ENCODE data around the gene HOXA9. TPM values are rescaled to one million over a fixed set of nuclear protein-coding genes. Genes with fewer than 3 reads are reported as not detected.

HOXA9 gene
- total RNA-seq, 2 experiments from 2014 or later: not detected

GRCh38 chr7:27175626-27176523 is 10.5 kb upstream of the HOXA9 start:
- ChIA-PET POLR2A (no interaction called here), CTCF (interaction anchor here (1.6 to 1.8 kb wide), 2 partner anchors 14 to 20 kb away, joined by 3 to 8 read pairs; no protein-coding TSS in a partner anchor)
- H3K27me3 Mint-ChIP-seq: peaks cover 63% of the 10 kb centered on the region
- DNase-seq: no peak
- H3K36me3 Mint-ChIP-seq (ENCODE audit: low read depth): no peaks in the 10 kb centered on the region
- no peaks in the 10 kb centered on the region for H3K9me3 Mint-ChIP-seq
- H3K4me3 Mint-ChIP-seq: no peak overlapping the region
- H3K4me1 Mint-ChIP-seq: peaks cover 11% of the 10 kb centered on the region
- H3K27ac Mint-ChIP-seq: no peak overlapping the region

- POLR2A ChIA-PET: no interaction called here
- no peaks in the 10 kb centered on the region for H3K9me3 Mint-ChIP-seq
- H3K4me3 Mint-ChIP-seq: peak overlapping the region; percentile 32
- peaks cover 11% of the 10 kb centered on the region for H3K4me1 Mint-ChIP-seq
- H3K27me3 Mint-ChIP-seq: peaks cover 67% of the 10 kb centered on the region
- H3K27ac Mint-ChIP-seq: no peak overlapping the region
- CTCF ChIA-PET: no interaction called here
- DNase-seq: no peak
- no peaks in the 10 kb centered on the region for H3K36me3 Mint-ChIP-seq (ENCODE audit: low read depth)
Observed at GRCh38 chr7:27174874-27175625, 9.7 kb upstream of the HOXA9 start.

GRCh38 chr7:27173956-27174873 is 8.9 kb upstream of the HOXA9 start, which contains the start of gene HOXA10:
TSS of gene HOXA10 (minus strand) at chr7:27174320. CDS start at chr7:27174306, 14 bp downstream.
- ChIA-PET CTCF (no interaction called here), POLR2A (interaction anchor here (1.4 kb wide), 1 partner anchor 13 kb away, joined by 4 read pairs; no protein-coding TSS in a partner anchor)
- no peak for DNase-seq
- H3K4me3 Mint-ChIP-seq: peak within 1 kb of the TSS; percentile 32
- no peaks in the 10 kb centered on the region for H3K36me3 Mint-ChIP-seq (ENCODE audit: low read depth)
- peaks cover 64% of the 10 kb centered on the region for H3K27me3 Mint-ChIP-seq
- H3K9me3 Mint-ChIP-seq: no peaks in the 10 kb centered on the region
- H3K27ac Mint-ChIP-seq: no peak within 1 kb of the TSS
- H3K4me1 Mint-ChIP-seq: peaks cover 9% of the 10 kb centered on the region

- Mint-ChIP-seq H3K27me3 (peaks cover 64% of the 10 kb centered on the region), H3K36me3 (ENCODE audit: low read depth) (no peaks in the 10 kb centered on the region), H3K4me3 (no peak overlapping the region), H3K27ac (no peak overlapping the region), H3K4me1 (peaks cover 10% of the 10 kb centered on the region), H3K9me3 (no peaks in the 10 kb centered on the region)
- DNase-seq: no peak
- ChIA-PET CTCF (interaction anchor here (0.9 kb wide), 1 partner anchor 11 kb away, joined by 3 read pairs; no protein-coding TSS in a partner anchor), POLR2A (interaction anchor here (1.4 kb wide), 1 partner anchor 14 kb away, joined by 4 read pairs; no protein-coding TSS in a partner anchor)
Observed at GRCh38 chr7:27173511-27173955, 8.2 kb upstream of the HOXA9 start.

GRCh38 chr7:27172823-27173510 is 7.6 kb upstream of the HOXA9 start:
- no peak for DNase-seq
- Mint-ChIP-seq H3K36me3 (ENCODE audit: low read depth) (no peaks in the 10 kb centered on the region), H3K27me3 (peaks cover 64% of the 10 kb centered on the region), H3K4me3 (no peak overlapping the region), H3K9me3 (no peaks in the 10 kb centered on the region), H3K27ac (no peak overlapping the region), H3K4me1 (peaks cover 11% of the 10 kb centered on the region)
- CTCF ChIA-PET: interaction anchor here (0.6 to 0.9 kb wide), 2 partner anchors 11 to 83 kb away, joined by 3 to 5 read pairs; no protein-coding TSS in a partner anchor
- POLR2A ChIA-PET: interaction anchor here (1.4 to 1.6 kb wide), 2 partner anchors 14 to 24 kb away, joined by 4 to 5 read pairs; no protein-coding TSS in a partner anchor

- no peaks in the 10 kb centered on the region for H3K36me3 Mint-ChIP-seq (ENCODE audit: low read depth)
- no peak overlapping the region for H3K4me3 Mint-ChIP-seq
- no peak for DNase-seq
- ChIA-PET CTCF (interaction anchor here (2.2 kb wide), 1 partner anchor 11 kb away, joined by 6 read pairs; no protein-coding TSS in a partner anchor), POLR2A (interaction anchor here (1.0 to 1.6 kb wide), 3 partner anchors 14 to 23 kb away, joined by 3 to 5 read pairs (median 4); no protein-coding TSS in a partner anchor)
- H3K4me1 Mint-ChIP-seq: peaks cover 11% of the 10 kb centered on the region
- H3K9me3 Mint-ChIP-seq: no peaks in the 10 kb centered on the region
- H3K27ac Mint-ChIP-seq: peak overlapping the region; percentile 58
- peaks cover 64% of the 10 kb centered on the region for H3K27me3 Mint-ChIP-seq
Observed at GRCh38 chr7:27172315-27172774, 7.0 kb upstream of the HOXA9 start.

- H3K27me3 Mint-ChIP-seq: peaks cover 69% of the 10 kb centered on the region
- peak overlapping the region; percentile 58 for H3K27ac Mint-ChIP-seq
- peaks cover 13% of the 10 kb centered on the region for H3K4me1 Mint-ChIP-seq
- no peak for DNase-seq
- no peaks in the 10 kb centered on the region for H3K9me3 Mint-ChIP-seq
- no peaks in the 10 kb centered on the region for H3K36me3 Mint-ChIP-seq (ENCODE audit: low read depth)
- no peak overlapping the region for H3K4me3 Mint-ChIP-seq
- CTCF ChIA-PET: interaction anchor here (2.2 kb wide), 1 partner anchor 11 kb away, joined by 6 read pairs; no protein-coding TSS in a partner anchor
- POLR2A ChIA-PET: interaction anchor here (1.0 to 1.6 kb wide), 2 partner anchors 15 to 22 kb away, joined by 3 to 5 read pairs; no protein-coding TSS in a partner anchor
Observed at GRCh38 chr7:27171637-27172314, 6.4 kb upstream of the HOXA9 start.

- peaks cover 13% of the 10 kb centered on the region for H3K4me1 Mint-ChIP-seq
- ChIA-PET CTCF (interaction anchor here (2.2 kb wide), 1 partner anchor 10 kb away, joined by 6 read pairs; no protein-coding TSS in a partner anchor), POLR2A (interaction anchor here (1.0 kb wide), 1 partner anchor 15 kb away, joined by 3 read pairs; no protein-coding TSS in a partner anchor)
- no peaks in the 10 kb centered on the region for H3K9me3 Mint-ChIP-seq
- no peak for DNase-seq
- H3K27ac Mint-ChIP-seq: no peak overlapping the region
- no peaks in the 10 kb centered on the region for H3K36me3 Mint-ChIP-seq (ENCODE audit: low read depth)
- no peak overlapping the region for H3K4me3 Mint-ChIP-seq
- peaks cover 69% of the 10 kb centered on the region for H3K27me3 Mint-ChIP-seq
Observed at GRCh38 chr7:27171325-27171636, 5.9 kb upstream of the HOXA9 start.

- peaks cover 13% of the 10 kb centered on the region for H3K4me1 Mint-ChIP-seq
- H3K27ac Mint-ChIP-seq: no peak overlapping the region
- H3K4me3 Mint-ChIP-seq: no peak overlapping the region
- DNase-seq: no peak
- H3K36me3 Mint-ChIP-seq (ENCODE audit: low read depth): no peaks in the 10 kb centered on the region
- peaks cover 73% of the 10 kb centered on the region for H3K27me3 Mint-ChIP-seq
- no peaks in the 10 kb centered on the region for H3K9me3 Mint-ChIP-seq
- ChIA-PET POLR2A (no interaction called here), CTCF (interaction anchor here (0.9 to 2.2 kb wide), 2 partner anchors 10 to 20 kb away, joined by 3 to 6 read pairs; no protein-coding TSS in a partner anchor)
Observed at GRCh38 chr7:27170426-27171324, 5.3 kb upstream of the HOXA9 start.

GRCh38 chr7:27169658-27170425 is 4.5 kb upstream of the HOXA9 start:
- Mint-ChIP-seq H3K27me3 (peaks cover 71% of the 10 kb centered on the region), H3K36me3 (ENCODE audit: low read depth) (no peaks in the 10 kb centered on the region), H3K27ac (no peak overlapping the region), H3K9me3 (no peaks in the 10 kb centered on the region), H3K4me3 (no peak overlapping the region), H3K4me1 (peaks cover 15% of the 10 kb centered on the region)
- CTCF ChIA-PET: interaction anchor here (0.9 to 2.2 kb wide), 2 partner anchors 9 to 19 kb away, joined by 3 to 6 read pairs; no protein-coding TSS in a partner anchor
- no peak for DNase-seq
- POLR2A ChIA-PET: no interaction called here

Measured in activated CD4-positive, alpha-beta memory T cell treated with anti-CD3 and anti-CD28 coated beads, Interleukin-2, amount 10 ng/mL, durations not matched to agents 7 days and 5 days (primary cell).